ENCODE measurements around the gene TSC22D1.
"Not testable (repeated sequence)": the region's sequence is repeated elsewhere in the genome, so short reads cannot be mapped to it uniquely, and the experiment has no call there.

Gene TSC22D1

GRCh38 chr13:44575741-44576350, at the start of gene TSC22D1:
Gene TSC22D1, minus strand, starts transcription at chr13:44576330. Its CDS starts 256 bp downstream, at chr13:44576074.
- DNase-seq (ENCODE audit: low read depth): peak; percentile 39

DNA sequence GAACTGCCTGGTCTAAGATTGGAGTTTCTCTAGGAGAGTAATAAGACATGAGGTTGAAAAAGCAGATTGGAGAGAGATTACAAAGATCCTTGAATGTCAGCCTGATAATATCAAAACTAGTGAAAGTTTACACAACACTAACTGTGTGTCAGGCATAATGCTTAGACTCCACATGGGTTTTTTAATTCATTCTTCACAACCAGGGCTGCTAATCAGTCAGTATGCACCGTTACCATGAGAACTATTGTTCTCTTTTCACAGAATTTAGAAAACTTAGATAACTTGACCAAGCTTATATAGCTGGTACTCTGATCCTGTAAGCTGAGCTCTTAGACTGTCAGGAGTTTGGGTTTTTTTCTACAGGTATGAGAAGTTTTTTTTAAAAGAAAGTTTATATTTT, 46.6 kb upstream of the TSC22D1 start:
- no peak for DNase-seq (ENCODE audit: low read depth)

DNA sequence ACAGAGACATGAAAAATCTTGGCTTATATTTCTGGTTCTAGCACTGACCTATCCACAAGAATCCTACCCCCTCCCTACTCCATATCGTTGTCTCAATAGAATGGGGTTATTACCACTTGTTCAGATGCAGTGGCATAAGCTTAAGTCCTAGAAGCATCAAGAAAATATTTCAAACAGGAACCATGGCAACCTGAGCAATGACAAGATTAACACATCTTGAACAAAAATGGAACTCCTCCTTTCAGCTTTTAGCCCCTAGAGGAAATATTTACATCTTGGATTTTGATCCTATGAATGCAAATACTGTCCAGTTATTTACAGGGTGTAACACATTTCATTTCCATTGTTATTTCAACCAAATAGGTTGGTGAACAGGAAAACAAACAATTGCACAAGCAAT, 46.1 kb upstream of the TSC22D1 start:
- DNase-seq (ENCODE audit: low read depth): no peak

DNA sequence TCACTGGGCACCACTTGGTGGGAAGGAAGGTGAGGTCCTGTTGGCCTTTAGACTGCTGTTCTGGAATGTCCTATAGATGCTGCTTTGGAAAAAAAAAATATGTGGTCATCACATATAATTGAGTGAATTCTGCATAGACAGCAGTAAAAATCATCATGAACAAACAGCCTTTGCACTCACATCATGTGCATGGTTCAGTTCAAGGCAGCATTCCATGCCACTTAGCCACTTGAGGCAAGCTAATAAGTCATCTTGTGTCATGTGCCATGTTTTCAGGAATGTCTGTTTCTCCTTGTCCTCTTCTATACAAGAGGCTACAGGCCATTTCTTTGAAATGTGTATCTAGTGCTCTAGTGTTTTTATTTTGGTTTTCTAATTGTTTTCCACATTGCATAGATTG, 43.9 kb upstream of the TSC22D1 start:
- no peak for DNase-seq (ENCODE audit: low read depth)

GRCh38 chr13:44619651-44620050, 43.5 kb upstream of the TSC22D1 start:
- DNase-seq (ENCODE audit: low read depth): no peak

DNA sequence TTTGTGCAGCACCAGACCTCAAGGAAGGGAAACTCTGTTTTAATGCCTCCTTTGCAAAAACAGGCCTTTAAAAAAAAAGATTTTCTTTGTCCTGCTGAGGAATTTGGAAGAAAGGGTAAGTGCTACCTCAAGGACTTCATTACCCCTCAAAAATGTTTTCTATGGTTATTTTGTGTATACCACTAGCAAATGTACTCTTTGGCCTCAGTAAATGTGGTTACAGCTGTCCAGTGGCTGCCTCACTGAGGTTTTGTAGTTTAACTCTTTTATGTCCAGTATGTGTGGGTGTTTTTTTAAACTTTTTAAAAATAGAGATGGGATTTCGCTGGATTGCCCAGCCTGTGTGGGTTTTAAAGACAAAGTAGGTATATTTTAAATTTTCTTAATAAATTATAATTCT, 42.2 kb upstream of the TSC22D1 start:
- no peak for DNase-seq (ENCODE audit: low read depth)

DNA sequence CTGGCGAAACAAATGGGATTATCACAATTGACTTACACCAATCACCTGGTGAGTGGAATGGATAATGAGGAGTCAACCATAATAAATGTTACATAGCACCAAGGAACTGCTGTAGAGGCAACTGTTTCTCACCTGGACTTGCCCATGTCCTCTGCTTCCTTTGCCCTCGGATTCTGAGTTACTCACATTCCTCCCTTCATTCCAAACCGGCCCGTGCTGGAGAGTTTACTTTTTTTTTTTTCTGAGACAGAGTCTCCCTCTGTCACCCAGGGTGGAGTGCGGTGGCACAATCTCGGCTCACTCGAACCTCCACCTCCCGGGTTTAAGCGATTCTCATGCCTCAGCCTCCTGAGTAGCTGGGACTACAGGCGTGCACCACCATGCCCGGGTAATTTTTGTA, 41.5 kb upstream of the TSC22D1 start:
- DNase-seq (ENCODE audit: low read depth): no peak

GRCh38 chr13:44609137-44609536, 33.0 kb upstream of the TSC22D1 start:
- DNase-seq (ENCODE audit: low read depth): no peak

DNA sequence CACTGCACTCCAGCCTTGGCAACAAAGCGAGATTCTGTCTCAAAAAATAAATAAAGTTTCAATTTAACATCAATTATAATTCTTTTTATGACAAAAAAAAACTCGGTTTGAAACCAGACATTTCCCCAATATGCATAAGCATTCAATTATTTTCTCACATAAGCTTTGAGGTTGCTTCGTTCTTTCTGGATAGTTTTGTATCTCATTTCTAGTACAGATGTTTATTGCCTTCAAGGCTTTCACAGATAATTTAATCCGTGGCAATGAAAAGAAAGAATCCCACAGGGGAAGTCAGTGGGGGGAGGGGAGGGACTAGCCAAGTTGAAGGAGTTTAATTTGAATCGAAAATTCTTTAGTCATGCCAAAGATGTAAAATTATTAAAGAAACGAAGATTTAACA, 29.6 kb upstream of the TSC22D1 start:
- DNase-seq (ENCODE audit: low read depth): no peak

DNA sequence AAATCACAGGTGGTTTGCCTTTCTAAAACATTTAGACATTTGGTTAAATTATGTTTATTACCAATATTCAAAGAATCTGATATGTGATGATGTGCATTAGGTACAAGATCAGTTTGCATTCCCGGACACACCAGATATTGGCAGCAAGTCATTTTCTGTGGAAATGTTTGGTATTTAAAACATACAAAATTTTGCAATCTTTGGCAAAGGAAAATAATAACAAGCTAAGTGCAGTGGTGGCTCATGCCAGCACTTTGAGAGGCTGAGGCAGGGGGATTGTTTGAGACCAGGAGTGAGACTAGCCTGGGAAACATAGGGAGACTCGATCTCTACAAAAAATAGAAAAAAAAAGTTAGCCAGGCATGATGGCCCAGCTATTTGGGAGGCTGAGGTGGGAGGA, 29.1 kb upstream of the TSC22D1 start:
- DNase-seq (ENCODE audit: low read depth): no peak

GRCh38 chr13:44601586-44601985, 25.5 kb upstream of the TSC22D1 start:
- DNase-seq (ENCODE audit: low read depth): no peak

DNA sequence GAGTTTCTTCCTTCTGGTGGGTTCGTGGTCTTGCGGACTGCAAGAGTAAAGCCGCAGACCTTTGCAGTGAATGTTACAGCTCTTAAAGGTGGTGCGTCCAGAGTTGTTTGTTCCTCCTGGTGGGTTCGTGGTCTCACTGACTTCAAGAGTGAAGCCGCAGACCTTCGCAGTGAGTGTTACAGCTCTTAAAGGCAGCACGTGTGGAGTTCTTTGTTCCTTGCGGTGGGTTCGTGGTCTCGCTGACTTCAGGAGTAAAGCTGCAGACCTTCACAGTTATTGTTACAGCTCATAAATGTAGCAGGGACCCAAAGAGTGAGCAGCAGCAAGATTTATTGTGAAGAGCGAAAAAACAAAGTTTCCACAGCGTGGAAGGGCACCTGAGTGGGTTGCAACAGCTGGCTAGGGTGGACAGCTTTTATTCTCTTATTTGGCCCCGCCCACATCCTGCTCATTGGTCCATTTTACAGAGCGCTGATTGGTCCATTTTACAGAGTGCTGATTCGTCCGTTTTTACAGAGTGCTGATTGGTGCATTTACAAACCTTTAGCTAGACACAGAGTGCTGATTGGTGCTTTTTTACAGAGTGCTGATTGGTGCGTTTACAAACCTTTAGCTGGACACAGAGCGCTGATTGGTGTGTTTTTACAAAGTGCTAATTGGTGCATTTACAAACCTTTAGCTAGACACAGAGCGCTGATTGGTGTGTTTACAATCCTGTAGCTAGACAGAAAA, 17.9 kb upstream of the TSC22D1 start:
- DNase-seq (ENCODE audit: low read depth): not testable (repeated sequence)

DNA sequence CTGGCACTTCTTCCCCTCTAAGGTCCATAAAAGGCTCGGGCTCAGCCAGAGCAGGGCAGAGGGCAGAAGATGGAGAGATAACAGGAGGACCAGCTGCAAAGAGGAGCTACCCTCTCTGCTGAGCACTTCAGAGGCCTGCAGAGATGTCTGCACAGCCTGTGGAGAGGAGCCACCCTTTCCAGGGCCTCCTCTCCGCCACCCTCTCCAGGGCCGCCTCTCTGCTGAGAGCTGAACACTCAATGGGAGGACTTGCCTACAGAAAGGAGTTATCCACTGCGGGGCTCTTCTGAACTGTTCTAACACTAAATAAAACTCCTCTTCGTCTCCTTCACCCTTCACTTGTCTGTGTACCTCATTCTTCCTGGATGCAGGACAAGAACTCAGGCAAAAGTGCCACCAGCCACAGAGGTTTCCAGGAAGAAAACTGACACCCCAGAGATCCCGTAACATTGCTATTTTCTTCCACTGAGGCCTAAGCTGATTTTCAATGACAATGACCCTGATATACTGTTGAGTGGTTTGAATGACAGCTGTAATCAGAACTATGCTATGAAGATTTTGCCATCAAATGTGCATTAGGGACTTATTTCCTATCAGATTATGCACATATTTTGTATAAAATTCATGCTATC, 16.2 kb upstream of the TSC22D1 start:
- DNase-seq (ENCODE audit: low read depth): no peak

DNA sequence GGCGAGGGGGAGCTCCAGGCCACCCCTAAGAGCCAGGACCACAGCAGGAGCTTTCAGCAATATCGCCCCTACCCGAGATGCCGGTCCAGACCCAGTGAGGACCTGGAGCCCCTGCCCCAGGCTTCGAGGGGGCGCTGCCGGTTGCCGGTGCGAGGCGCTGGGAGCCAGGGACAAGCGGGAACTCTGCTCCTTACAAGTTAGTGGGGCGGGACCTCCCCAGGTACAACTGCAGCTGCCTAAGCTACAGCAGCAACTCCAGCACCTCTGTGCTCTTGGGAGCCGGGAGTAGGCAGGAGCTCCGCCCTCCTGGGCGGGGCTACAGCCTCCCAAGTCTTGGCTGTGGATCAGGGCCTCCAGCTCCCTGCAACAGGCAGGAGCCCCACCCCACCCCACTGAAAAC, 15.2 kb upstream of the TSC22D1 start:
- no peak for DNase-seq (ENCODE audit: low read depth)

- no peak for DNase-seq (ENCODE audit: low read depth)
Observed at GRCh38 chr13:44583137-44583536, 7.0 kb upstream of the TSC22D1 start.

- DNase-seq (ENCODE audit: low read depth): no peak
Observed at GRCh38 chr13:44578067-44578400, 1.9 kb upstream of the TSC22D1 start.

GRCh38 chr13:44577236-44578066, 1.3 kb upstream of the TSC22D1 start:
- DNase-seq (ENCODE audit: low read depth): peak; percentile 92

DNA sequence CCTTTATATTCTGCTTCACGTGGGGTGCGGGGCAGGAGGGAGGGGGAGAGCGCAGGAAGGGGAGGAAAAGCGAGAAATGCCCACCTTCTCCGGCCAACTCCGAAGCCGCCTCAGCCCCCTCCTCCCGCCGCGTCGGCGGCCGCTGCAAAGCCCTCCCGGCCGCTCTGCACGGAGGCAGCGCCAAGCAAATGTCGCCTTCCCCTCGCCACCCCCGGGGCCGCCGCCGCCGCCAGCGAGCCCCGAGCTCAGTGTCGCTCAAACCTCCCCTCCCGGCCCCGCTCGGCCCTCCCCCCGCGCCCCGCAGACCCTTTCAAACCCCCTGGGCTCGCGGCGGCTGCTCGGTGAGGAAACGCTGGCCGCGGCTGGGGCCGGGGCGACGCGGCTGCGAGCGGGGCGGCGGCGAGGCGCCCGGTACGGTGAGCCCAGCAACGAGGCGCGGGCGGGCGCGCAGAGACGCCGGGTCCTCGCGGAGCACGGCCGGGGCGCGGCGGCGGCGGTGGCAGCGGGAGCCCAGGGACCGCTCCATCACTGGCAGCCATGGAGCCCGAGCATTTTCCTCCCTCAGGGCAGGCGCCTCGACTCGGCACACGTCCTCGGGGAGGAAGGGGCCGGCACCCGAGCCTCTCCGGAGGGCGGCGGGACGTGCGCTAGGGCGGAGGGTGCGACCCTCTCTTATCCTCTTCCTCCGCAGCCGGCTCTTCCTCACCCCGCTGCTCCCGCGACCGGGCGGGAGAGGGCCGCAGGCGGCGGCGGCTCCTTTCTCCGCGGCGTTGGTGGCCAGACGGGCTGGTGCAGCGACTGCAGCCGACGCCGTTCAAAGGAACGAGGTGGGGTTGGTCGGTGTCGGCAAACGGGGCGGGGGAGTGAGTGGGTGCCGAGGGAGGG, 463 bp upstream of the TSC22D1 start:
- peak; percentile 30 for DNase-seq (ENCODE audit: low read depth)

GRCh38 chr13:44575035-44575434, 1.1 kb downstream of the TSC22D1 start:
- no peak for DNase-seq (ENCODE audit: low read depth)

DNA sequence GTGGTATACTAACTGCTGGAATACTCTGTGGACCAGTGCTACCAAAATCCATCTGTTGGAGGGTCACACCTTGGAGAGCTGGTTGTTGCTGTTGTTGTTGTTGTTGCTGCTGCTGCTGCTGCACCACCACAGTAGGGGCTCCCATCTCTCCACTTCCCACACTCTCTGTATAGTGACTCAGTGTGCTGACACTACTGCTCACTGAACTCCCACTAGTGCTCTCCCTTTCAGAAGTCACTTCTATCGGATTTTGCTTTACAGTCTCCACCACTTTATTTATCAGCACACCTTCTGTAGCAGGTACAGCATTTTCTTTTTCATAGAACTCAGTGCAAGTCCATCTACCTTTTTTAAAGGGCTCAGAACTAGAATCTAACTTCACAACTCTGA, 1.7 kb downstream of the TSC22D1 start:
- DNase-seq (ENCODE audit: low read depth): no peak

DNA sequence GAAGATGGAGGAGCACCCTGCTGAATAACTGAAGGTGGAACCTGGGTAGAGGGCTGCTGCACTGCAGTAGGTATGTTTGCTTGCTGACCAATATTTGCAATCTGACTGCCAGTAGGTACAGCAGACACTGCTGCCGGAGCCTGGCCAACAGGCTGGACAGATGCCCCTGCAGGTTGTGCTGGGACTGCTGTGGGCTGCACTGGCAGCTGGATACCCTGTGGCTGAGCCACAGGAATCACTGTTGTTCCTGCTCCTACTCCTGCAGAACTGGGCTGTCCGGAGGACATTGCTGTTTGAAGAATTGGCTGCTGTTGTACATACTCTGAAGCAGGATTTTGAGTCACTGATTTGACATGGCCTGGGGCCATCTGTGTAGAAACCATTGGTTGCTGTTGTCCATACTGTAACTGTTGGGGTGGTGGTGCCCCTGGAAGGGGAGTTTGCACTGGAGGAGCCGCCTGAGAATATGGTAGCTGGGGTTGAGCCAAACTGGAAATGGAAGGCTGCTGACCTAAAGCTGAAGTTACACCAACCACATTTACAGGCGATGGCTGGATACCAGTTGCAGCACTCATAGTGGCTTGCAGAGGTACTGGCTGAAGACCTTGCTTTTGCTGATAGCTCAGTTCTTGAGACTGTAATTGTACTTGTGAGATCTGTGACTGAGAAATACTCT, 2.2 kb downstream of the TSC22D1 start:
- no peak for DNase-seq (ENCODE audit: low read depth)
